DOHH2 (cell line): ENCODE results near the gene COL5A1.

Experiments used
- CTCF ChIP-seq: fragments of 200-600 bp; sonication (generic); IDR thresholded peaks from one replicate; pipeline ENCODE4 v1.5.1; 2014; ENCODE audit warnings: antibody characterized with exemption, mild to moderate bottlenecking, low read depth, low read length; ENCODE audit not compliant: poor library complexity, severe bottlenecking
- EZH2phosphoT487 ChIP-seq: fragments of 200-600 bp; sonication (generic); IDR thresholded peaks from 2 replicates; pipeline ENCODE4 v1.6.1; 2017; ENCODE audit warnings: borderline replicate concordance, mild to moderate bottlenecking, antibody characterized with exemption, low read length, moderate library complexity, mixed read lengths

DNA sequence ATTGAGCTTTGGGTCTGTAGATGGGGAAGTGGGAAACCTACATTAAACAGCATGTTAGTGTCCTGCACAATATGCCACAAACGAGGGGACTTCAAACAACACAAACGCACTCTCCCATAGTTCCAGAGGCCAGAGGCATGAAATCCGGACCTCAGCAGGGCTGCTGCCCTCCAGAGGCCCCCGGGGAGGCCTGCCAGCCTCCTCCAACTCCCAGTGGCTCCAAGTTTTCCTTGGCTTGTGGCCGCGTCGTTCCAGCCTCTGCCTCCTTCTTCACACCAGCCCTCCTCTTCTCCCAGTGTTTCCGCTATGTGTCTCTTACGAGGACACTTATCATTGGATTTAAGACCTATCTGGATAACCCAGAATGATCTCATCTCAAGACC is 13.3 kb upstream of the COL5A1 start:
- TF ChIP-seq CTCF (no peak), EZH2phosphoT487 (no peak)
